Stimulated activated effector memory CD8-positive, alpha-beta T cell treated with anti-CD3 and anti-CD28 coated beads, Interleukin-12 subunit alpha, Interleukin-12 subunit beta, amount 100 ng/mL, for 72 hours (primary cell): ENCODE measurements around the gene AGRP.

Source experiments
- ATAC-seq: fragments of 150-1000 bp; cut with Tn5 transposase; 2 replicates; pipeline ENCODE4 v1.10.0; 2021
- DNase-seq, 2 donors: peaks; one replicate each; pipeline ENCODE4 v3.0.0; 2021 to 2022; ENCODE audit warnings: low spot score in 2 of 2
- H3K27ac Mint-ChIP-seq: one replicate; pipeline ENCODE4 v1.8.0; 2022; ENCODE audit warnings: mild to moderate bottlenecking, mixed read lengths
- H3K36me3 Mint-ChIP-seq: one replicate; pipeline ENCODE4 v1.8.0; 2022; ENCODE audit warnings: mild to moderate bottlenecking, mixed read lengths
- H3K4me1 Mint-ChIP-seq: one replicate; pipeline ENCODE4 v1.8.0; 2022; ENCODE audit warnings: mixed read lengths
- H3K4me3 Mint-ChIP-seq: one replicate; pipeline ENCODE4 v1.8.0; 2022; ENCODE audit warnings: mild to moderate bottlenecking, mixed read lengths
- H3K9me3 Mint-ChIP-seq: one replicate; pipeline ENCODE4 v1.8.0; 2022; ENCODE audit warnings: mixed read lengths

AGRP gene

GRCh38 chr16:67433131-67433719 lies 50.1 kb downstream of the AGRP start:
- Mint-ChIP-seq H3K27ac (peak overlapping the region; percentile 24), H3K4me1 (peaks cover 25% of the 10 kb centered on the region)
- ATAC-seq: no peak

More at GRCh38 chr16:67433131-67433719, 50.1 kb downstream of the AGRP start:
- H3K36me3 Mint-ChIP-seq: peaks cover 10% of the 10 kb centered on the region
- no peak for DNase-seq
- no peak overlapping the region for H3K4me3 Mint-ChIP-seq
- H3K9me3 Mint-ChIP-seq: no peaks in the 10 kb centered on the region
